Hepatocyte (in vitro differentiated cells): Measurements from ENCODE around the gene KCNMA1. TPM values are rescaled to one million over a fixed set of nuclear protein-coding genes. Genes with fewer than 3 reads are reported as not detected.

ENCODE experiments used
- DNase-seq: peaks from one replicate; pipeline ENCODE4 v3.0.0-alpha.2; 2016; ENCODE audit warnings: low spot score
- H2AFZ ChIP-seq: fragments of 200-600 bp; sonication (generic); 2 replicates; pipeline ENCODE4 v1.6.0; 2016; ENCODE audit warnings: antibody characterized with exemption, mild to moderate bottlenecking
- H3K27ac ChIP-seq: fragments of 200-600 bp; sonication (generic); 2 replicates; pipeline ENCODE4 v1.5.1; 2016; ENCODE audit warnings: mild to moderate bottlenecking
- H3K27me3 ChIP-seq: fragments of 200-600 bp; sonication (generic); 2 replicates; pipeline ENCODE4 v1.6.1; 2016
- H3K36me3 ChIP-seq: fragments of 200-600 bp; sonication (generic); replicated peaks from 2 replicates; pipeline ENCODE4 v1.5.1; 2016; ENCODE audit warnings: low read depth; ENCODE audit not compliant: insufficient read depth
- H3K4me1 ChIP-seq: fragments of 200-600 bp; sonication (generic); 2 replicates; pipeline ENCODE4 v1.5.1; 2016; ENCODE audit warnings: mild to moderate bottlenecking, moderate library complexity; ENCODE audit not compliant: insufficient read depth
- H3K4me2 ChIP-seq: fragments of 200-600 bp; sonication (generic); 2 replicates; pipeline ENCODE4 v1.6.0; 2016
- H3K4me3 ChIP-seq: fragments of 200-600 bp; sonication (generic); 2 replicates; pipeline ENCODE4 v1.5.1; 2016; ENCODE audit warnings: mild to moderate bottlenecking
- H3K79me2 ChIP-seq: fragments of 200-600 bp; sonication (generic); 2 replicates; pipeline ENCODE4 v1.6.0; 2017; ENCODE audit warnings: mild to moderate bottlenecking
- H3K9me2 ChIP-seq: fragments of 200-600 bp; sonication (generic); replicated peaks from 2 replicates; pipeline ENCODE4 v1.6.0; 2017; ENCODE audit warnings: mild to moderate bottlenecking; ENCODE audit not compliant: insufficient read depth
- H3K9me3 ChIP-seq: fragments of 200-600 bp; sonication (generic); 2 replicates; pipeline ENCODE4 v1.5.1; 2016; ENCODE audit warnings: low read depth, mild to moderate bottlenecking
- H4K20me1 ChIP-seq: fragments of 200-600 bp; sonication (generic); 2 replicates; pipeline ENCODE4 v1.6.0; 2016; ENCODE audit warnings: mild to moderate bottlenecking; ENCODE audit not compliant: insufficient read depth, poor library complexity, severe bottlenecking
- CTCF ChIP-seq: fragments of 200-600 bp; sonication (generic); IDR thresholded peaks from 2 replicates; pipeline ENCODE4 v1.5.1; 2016; ENCODE audit warnings: antibody characterized with exemption, mild to moderate bottlenecking; ENCODE audit not compliant: poor library complexity
- EZH2 ChIP-seq: fragments of 200-600 bp; sonication (generic); IDR thresholded peaks from 2 replicates; pipeline ENCODE4 v1.6.1; 2016; ENCODE audit warnings: antibody characterized with exemption, mild to moderate bottlenecking, borderline replicate concordance
- EZH2phosphoT487 ChIP-seq: fragments of 200-600 bp; sonication (generic); IDR thresholded peaks from one replicate; pipeline ENCODE4 v1.6.1; 2018; ENCODE audit warnings: antibody characterized with exemption, mild to moderate bottlenecking, low read depth, moderate library complexity; ENCODE audit not compliant: unreplicated experiment, severe bottlenecking
- WGBS: methylation state at CpG from one replicate; pipeline ENCODE4 v1.1.6; 2016; ENCODE audit warnings: low lambda C conversion rate; ENCODE audit errors: missing lambda C conversion rate; 5-methylcytosine and 5-hydroxymethylcytosine counted together
- polyA plus RNA-seq: library from polyadenylated mRNA; unstranded; fragments of >200 nt; fragmentation: Nextera tagmentation; extraction: Ambion mirVana; gene quantifications from 2 replicates; pipeline ENCODE4 v1.2.1, GENCODE V29; 2016
- total RNA-seq: library from RNA; depleted of rRNA; stranded (reverse); fragments of >200 nt; gene quantifications from 2 replicates; pipeline ENCODE4 v1.2.3, GENCODE V29; 2014

The KCNMA1 gene
- total and polyA plus RNA-seq, 2 experiments from 2014 or later, result 42.6 to 73.3 TPM

DNA sequence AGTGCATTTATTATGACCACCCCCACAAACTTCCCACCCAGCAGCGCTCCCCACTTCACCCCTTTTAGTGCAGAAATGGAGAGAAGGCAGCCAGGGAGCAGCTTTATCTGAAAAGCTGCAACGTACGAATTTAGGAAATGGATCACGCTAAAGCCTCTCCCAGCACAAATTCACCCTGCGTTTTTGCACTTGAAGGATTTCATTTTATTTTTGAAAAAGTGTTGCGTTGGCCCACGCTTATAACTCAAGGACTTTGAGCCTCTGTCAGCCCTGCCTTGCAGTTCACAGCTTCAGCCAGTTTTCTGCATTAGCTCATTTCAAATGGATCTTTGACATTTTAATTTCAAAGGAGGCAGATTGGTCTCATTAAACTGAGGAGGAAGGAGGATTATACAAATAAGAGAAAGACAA, 556.1 kb downstream of the KCNMA1 start:
- no peaks in the 10 kb centered on the region for H3K9me2 ChIP-seq
- H4K20me1 ChIP-seq, result no peaks in the 10 kb centered on the region
- H3K4me2 ChIP-seq, result no peak overlapping the region
- 45% methylated on average over 7 of the region's 7 CpGs for WGBS
- no peaks in the 10 kb centered on the region for H3K36me3 ChIP-seq
- no peak overlapping the region for H3K27ac ChIP-seq
- H3K4me3 ChIP-seq, result no peak overlapping the region
- H3K4me1 ChIP-seq, result no peaks in the 10 kb centered on the region
- no peak for TF ChIP-seq EZH2
- no peak for TF ChIP-seq CTCF
- no peak for TF ChIP-seq EZH2phosphoT487
- H2AFZ ChIP-seq, result no peak overlapping the region
- no peaks in the 10 kb centered on the region for H3K79me2 ChIP-seq
- no peaks in the 10 kb centered on the region for H3K9me3 ChIP-seq
- DNase-seq, result no peak
- no peaks in the 10 kb centered on the region for H3K27me3 ChIP-seq

GRCh38 chr10:77080361-77081027, 557.1 kb downstream of the KCNMA1 start:
- H3K36me3 ChIP-seq, result no peaks in the 10 kb centered on the region
- no peaks in the 10 kb centered on the region for H3K9me3 ChIP-seq
- no peak overlapping the region for H2AFZ ChIP-seq
- no peaks in the 10 kb centered on the region for H3K79me2 ChIP-seq
- TF ChIP-seq EZH2 (no peak), EZH2phosphoT487 (no peak), CTCF (no peak)
- H3K4me2 ChIP-seq, result no peak overlapping the region
- no peak overlapping the region for H3K27ac ChIP-seq
- no peak overlapping the region for H3K4me3 ChIP-seq
- 93% methylated on average over 6 of the region's 6 CpGs for WGBS
- H3K9me2 ChIP-seq, result no peaks in the 10 kb centered on the region
- H3K4me1 ChIP-seq, result no peaks in the 10 kb centered on the region
- H3K27me3 ChIP-seq, result no peaks in the 10 kb centered on the region
- DNase-seq, result no peak
- H4K20me1 ChIP-seq, result no peaks in the 10 kb centered on the region

- TF ChIP-seq EZH2 (no peak), EZH2phosphoT487 (no peak), CTCF (no peak)
These were observed 557.9 kb downstream of the KCNMA1 start for GRCh38 chr10:77079592-77080300.

More at GRCh38 chr10:77079592-77080300, 557.9 kb downstream of the KCNMA1 start:
- no peak overlapping the region for H2AFZ ChIP-seq
- H3K27me3 ChIP-seq, result no peaks in the 10 kb centered on the region
- no peaks in the 10 kb centered on the region for H4K20me1 ChIP-seq
- WGBS, result 98% methylated on average over 3 of the region's 3 CpGs
- no peaks in the 10 kb centered on the region for H3K36me3 ChIP-seq
- DNase-seq, result no peak
- H3K4me2 ChIP-seq, result no peak overlapping the region
- H3K4me1 ChIP-seq, result no peaks in the 10 kb centered on the region
- no peak overlapping the region for H3K27ac ChIP-seq
- no peaks in the 10 kb centered on the region for H3K9me3 ChIP-seq
- H3K9me2 ChIP-seq, result no peaks in the 10 kb centered on the region
- H3K4me3 ChIP-seq, result no peak overlapping the region
- no peaks in the 10 kb centered on the region for H3K79me2 ChIP-seq
